Epithelial cell of prostate (primary cell): ENCODE data around the gene SLC25A17.
"Not testable (repeated sequence)": the region's sequence is repeated elsewhere in the genome, so short reads cannot be mapped to it uniquely, and the experiment has no call there.

Experiments
- DNase-seq: peaks from one replicate; pipeline ENCODE4 v3.0.0-alpha.2; 2011; ENCODE audit warnings: low read depth, low spot score
- H3K27ac ChIP-seq: fragments of 450-650 bp; 2 replicates; pipeline ENCODE4 v1.5.1; 2017; ENCODE audit warnings: mild to moderate bottlenecking

Gene SLC25A17

GRCh38 chr22:40823426-40823825 lies 4.3 kb upstream of the SLC25A17 start:
- H3K27ac ChIP-seq, result no peak overlapping the region
- DNase-seq, result no peak

DNA sequence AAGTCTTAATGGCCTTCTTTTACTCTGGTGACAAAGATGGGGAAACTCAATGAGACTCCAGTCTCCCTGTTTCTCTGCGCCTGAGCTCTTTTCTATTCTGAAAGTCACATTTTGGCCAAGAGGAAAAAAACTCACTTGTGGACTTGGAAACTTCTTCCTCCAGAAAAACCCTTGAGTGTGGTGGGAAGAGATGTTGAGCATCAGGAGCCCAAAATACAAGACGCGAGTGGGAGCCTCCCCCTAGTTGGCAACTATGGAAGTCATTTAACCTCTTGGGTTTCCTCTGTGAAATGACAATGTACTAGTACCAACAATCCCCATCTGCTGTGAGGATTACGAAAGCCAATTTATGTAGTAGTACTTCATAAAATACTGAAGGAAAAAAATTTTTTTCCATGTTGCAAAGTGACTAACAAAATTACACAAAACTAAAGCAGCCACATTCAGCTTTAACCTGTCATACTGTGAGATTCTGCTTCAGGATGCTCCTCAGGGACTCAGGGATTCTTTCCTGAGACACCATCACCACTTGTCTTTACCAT lies 524 bp upstream of the SLC25A17 start:
- peak overlapping the region; percentile 65 for H3K27ac ChIP-seq
- no peak for DNase-seq

GRCh38 chr22:40818192-40818746 lies 877 bp downstream of the SLC25A17 start:
- no peak for DNase-seq
- H3K27ac ChIP-seq, result no peak overlapping the region

DNA sequence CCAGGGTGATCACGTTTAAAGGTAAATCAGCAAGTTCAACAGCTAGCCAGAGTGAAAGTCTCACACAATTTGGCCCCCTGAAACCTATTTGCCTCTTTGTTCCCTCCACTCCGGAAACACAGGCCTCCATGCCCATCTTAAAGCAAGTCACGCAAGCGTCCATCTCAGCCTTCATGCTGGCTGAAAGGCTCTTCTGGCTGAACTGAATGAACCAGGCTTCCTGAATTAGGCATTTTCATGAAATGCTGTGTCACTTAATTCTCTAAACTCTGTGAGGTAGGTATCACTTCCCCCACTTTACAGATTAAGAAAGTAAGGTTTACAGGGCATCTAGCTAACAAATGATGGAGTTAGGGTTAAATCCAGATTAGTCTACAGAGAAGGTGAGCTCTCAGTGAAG lies 1.4 kb downstream of the SLC25A17 start:
- no peak overlapping the region for H3K27ac ChIP-seq

GRCh38 chr22:40813912-40814315 lies 5.2 kb downstream of the SLC25A17 start:
- no peak overlapping the region for H3K27ac ChIP-seq
- no peak for DNase-seq

More for the DNA sequence above, 1.4 kb downstream of the SLC25A17 start:
- no peak for DNase-seq

DNA sequence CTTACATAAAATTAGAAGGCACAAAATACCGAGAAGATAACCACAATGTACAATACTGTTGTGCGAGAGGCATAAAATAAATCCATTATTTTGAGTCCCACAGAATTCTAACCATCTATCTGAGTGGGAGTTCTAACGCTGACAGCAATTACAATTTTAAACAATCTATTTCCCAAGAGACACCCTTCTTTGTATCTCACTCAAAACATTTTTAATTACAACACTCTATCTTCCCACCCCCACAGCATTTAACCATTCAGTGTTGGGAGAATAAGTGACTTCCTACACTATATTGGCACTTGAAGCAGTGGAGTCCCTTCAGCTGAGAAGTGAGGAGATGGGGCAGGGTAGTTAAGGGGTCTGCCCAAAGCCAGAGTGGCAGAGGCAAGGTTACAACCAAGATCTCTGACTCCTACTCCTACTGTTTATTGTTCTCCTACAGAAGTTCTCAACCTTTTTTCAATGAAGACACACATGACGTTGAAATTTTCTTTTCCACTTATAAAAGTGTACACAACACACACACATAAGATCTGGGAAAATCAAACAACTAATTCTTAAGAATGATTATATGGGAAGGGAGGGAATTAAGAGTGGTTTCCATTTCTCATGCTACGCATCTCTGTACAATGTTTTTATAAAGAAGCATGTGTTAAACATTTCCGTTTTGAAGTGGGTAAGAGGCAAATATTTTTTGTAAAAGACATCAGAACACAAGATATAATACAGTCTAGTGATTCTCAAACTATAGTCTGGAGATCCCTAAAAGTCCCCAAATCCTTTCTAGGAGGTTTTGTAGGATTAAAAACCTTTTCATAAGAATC lies 10.9 kb downstream of the SLC25A17 start:
- no peak overlapping the region for H3K27ac ChIP-seq
- DNase-seq, result no peak

GRCh38 chr22:40806711-40807110 lies 12.4 kb downstream of the SLC25A17 start:
- DNase-seq, result no peak
- no peak overlapping the region for H3K27ac ChIP-seq

DNA sequence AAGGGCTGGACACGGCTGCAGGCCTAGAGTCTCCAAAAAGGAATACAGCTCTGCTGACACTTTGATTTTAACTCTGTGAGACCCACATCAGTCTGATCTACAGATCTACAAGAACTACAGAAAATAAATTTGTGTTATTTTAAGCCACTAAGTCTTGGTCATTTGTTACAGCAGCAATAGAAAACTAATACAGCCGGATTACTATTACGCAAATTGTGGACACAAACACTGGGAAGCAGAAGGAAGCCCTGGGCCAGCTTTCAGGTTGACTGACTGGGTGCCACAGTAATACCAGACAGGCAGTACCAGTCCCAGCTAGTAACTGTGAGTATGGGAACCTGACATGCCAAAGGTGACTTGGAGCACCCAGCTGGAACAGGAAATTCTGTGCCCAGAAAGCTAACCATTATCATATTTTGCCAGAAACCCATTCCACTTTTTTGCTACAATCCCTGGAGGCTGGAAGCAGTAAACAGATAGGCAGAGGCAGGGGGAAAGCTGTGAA lies 13.4 kb downstream of the SLC25A17 start:
- DNase-seq, result no peak
- H3K27ac ChIP-seq, result no peak overlapping the region

DNA sequence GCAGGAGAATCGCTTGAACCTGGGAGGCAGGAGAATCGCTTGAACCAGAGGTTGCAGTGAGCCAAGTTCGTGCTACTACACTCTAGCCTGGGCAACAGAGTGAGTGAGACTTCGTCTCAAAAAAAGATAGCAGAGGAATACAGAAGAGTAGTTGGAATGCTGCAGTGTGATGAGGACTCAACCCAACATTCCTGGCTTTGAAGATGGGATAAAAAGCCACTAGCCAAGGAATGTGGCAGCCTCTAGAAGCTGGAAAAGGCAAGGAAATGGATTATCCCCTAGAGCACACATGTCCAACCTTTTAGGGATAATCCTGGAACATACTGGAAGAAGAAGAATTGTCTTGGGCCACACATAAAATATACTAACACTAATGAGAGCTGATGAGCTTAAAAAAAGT lies 13.9 kb downstream of the SLC25A17 start:
- DNase-seq, result no peak
- no peak overlapping the region for H3K27ac ChIP-seq

- no peak for DNase-seq
- no peak overlapping the region for H3K27ac ChIP-seq
Observed at GRCh38 chr22:40803321-40803720, 15.8 kb downstream of the SLC25A17 start.

DNA sequence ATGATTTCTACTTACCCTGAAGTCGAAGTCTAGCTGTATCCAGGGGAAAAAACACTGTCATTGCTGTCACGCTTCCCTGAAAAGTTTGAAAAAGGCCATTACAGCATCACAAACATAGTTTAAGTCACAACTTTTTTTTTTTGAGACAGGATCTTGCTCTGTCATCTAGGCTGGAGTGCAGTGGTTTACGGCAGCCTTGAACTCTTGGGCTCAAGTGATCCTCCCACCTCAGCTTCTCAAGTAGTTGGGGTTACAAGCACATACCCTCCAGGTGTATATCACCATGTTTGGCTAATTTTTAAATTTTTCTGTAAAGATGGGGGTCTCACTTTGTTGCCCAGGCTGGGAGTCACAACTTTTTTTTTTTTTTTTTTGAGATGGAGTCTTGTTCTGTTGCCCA lies 20.1 kb downstream of the SLC25A17 start:
- H3K27ac ChIP-seq, result no peak overlapping the region
- DNase-seq, result no peak

GRCh38 chr22:40797427-40797826 lies 21.7 kb downstream of the SLC25A17 start:
- H3K27ac ChIP-seq, result no peak overlapping the region
- no peak for DNase-seq

GRCh38 chr22:40792451-40792850 lies 26.7 kb downstream of the SLC25A17 start:
- DNase-seq, result no peak
- no peak overlapping the region for H3K27ac ChIP-seq

- no peak overlapping the region for H3K27ac ChIP-seq
- no peak for DNase-seq
Observed at GRCh38 chr22:40791241-40791640, 27.9 kb downstream of the SLC25A17 start.

- DNase-seq, result no peak
- H3K27ac ChIP-seq, result no peak overlapping the region
Observed at GRCh38 chr22:40789131-40789530, 30.0 kb downstream of the SLC25A17 start.

- DNase-seq, result no peak
- H3K27ac ChIP-seq, result peak overlapping the region; percentile 63
Observed at GRCh38 chr22:40782521-40782920, 36.6 kb downstream of the SLC25A17 start.

DNA sequence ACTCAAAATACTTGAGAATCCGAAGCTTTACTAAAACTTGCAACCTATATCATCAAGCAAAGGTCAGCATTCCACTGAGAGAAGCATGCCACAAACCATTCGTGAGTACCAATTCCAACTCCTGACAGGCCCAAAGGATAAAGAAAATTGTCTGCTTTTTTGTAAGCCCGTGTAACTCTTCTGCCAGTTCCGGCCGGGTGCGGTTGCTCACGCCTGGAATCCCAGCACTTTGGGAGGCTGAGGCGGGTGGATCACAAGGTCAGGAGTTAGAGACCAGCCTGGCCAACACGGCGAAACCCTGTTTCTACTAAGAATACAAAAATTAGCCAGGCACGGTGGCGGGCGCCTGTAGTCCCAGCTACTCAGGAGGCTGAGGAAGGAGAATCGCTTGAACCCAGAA lies 37.4 kb downstream of the SLC25A17 start:
- not testable (repeated sequence) for DNase-seq
- H3K27ac ChIP-seq, result peak overlapping the region; percentile 63

GRCh38 chr22:40769761-40770160 lies 49.4 kb downstream of the SLC25A17 start:
- no peak for DNase-seq
- no peak overlapping the region for H3K27ac ChIP-seq

DNA sequence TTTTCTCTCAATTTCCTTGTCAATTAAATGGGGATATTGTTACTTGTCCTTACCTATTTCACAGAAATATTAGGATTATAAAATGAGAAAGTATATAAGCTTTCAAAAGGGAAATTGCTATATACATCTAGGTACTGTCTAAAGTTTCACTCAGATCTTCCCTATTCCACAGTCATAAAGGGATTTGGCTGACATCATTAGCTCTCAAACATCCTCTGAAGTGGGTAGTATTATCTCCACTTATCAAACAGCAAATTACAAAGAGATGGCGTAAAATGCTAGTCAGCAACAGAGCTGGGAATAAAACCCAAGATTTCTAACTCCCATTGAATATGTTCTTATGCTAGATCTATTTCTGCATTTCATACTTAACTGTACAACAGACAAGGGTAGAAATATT lies 50.9 kb downstream of the SLC25A17 start:
- no peak for DNase-seq
- no peak overlapping the region for H3K27ac ChIP-seq

DNA sequence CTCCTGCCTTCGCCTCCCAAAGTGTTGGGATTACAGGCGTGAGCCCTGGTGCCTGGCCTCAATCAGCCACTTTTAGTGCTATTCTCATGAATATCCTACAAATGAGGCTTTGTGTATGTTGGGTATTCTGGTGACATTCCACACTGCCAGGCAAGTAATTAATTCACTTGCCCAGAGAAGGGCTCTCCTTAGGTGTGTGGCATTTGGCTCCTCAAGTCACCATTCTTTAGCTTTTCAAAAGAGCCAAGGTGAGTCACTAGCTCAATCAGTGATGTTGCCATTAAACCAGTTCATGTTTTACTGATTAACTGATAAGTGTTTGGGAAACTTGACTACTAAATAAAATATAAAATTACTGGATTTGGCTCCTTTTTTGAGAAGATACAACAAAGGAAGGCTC lies 52.2 kb downstream of the SLC25A17 start:
- no peak overlapping the region for H3K27ac ChIP-seq
- DNase-seq, result no peak

GRCh38 chr22:40764763-40765441 lies 54.2 kb downstream of the SLC25A17 start:
- DNase-seq, result no peak

More at GRCh38 chr22:40764763-40765441, 54.2 kb downstream of the SLC25A17 start:
- no peak overlapping the region for H3K27ac ChIP-seq
